ENCODE measurements around the gene ANXA6. TPM values are rescaled to one million over a fixed set of nuclear protein-coding genes. Genes with fewer than 3 reads are reported as not detected.

ANXA6 gene
- total and polyA plus RNA-seq, 2 experiments from 2014 or later: 404 to 628 TPM

GRCh38 chr5:151150471-151151262, 6.9 kb downstream of the ANXA6 start:
- DNase-seq (ENCODE audit: low read depth in 1 of 2, low spot score in 1 of 2): peak; percentile 31 to 50
- Histone ChIP-seq H3K27ac (peak overlapping the region; percentile 81), H3K9me3 (ENCODE audit: low read depth) (no peaks in the 10 kb centered on the region), H3K27me3 (no peaks in the 10 kb centered on the region), H3K36me3 (peaks cover 8% of the 10 kb centered on the region), H3K4me1 (ENCODE audit: low read depth) (peaks cover 52% of the 10 kb centered on the region), H3K4me3 (no peak overlapping the region)
- TF ChIP-seq CTCF (IDR thresholded peaks at IDR 0.05; ENCODE audit: low read depth, low read length): no peak

GRCh38 chr5:151148583-151148982, 9.0 kb downstream of the ANXA6 start:
- Histone ChIP-seq H3K36me3 (peaks cover 15% of the 10 kb centered on the region), H3K27me3 (no peaks in the 10 kb centered on the region), H3K27ac (no peak overlapping the region), H3K4me1 (ENCODE audit: low read depth) (peaks cover 49% of the 10 kb centered on the region), H3K4me3 (no peak overlapping the region), H3K9me3 (ENCODE audit: low read depth) (no peaks in the 10 kb centered on the region)
- TF ChIP-seq CTCF (IDR thresholded peaks at IDR 0.05; ENCODE audit: low read depth, low read length): no peak
- DNase-seq (ENCODE audit: low read depth in 1 of 2, low spot score in 1 of 2): no peak

- H3K27me3 ChIP-seq: no peaks in the 10 kb centered on the region
- H3K4me1 ChIP-seq (ENCODE audit: low read depth): peaks cover 57% of the 10 kb centered on the region
- H3K27ac ChIP-seq: peak overlapping the region; percentile 21
- no peaks in the 10 kb centered on the region for H3K9me3 ChIP-seq (ENCODE audit: low read depth)
- no peak for TF ChIP-seq CTCF (IDR thresholded peaks at IDR 0.05; ENCODE audit: low read depth, low read length)
- no peak for DNase-seq (ENCODE audit: low read depth in 1 of 2, low spot score in 1 of 2)
- H3K36me3 ChIP-seq: peaks cover 26% of the 10 kb centered on the region
- no peak overlapping the region for H3K4me3 ChIP-seq
Observed at GRCh38 chr5:151147033-151147432, 10.5 kb downstream of the ANXA6 start.

- Histone ChIP-seq H3K27ac (peak overlapping the region; percentile 94), H3K4me3 (no peak overlapping the region), H3K36me3 (peaks cover 26% of the 10 kb centered on the region), H3K27me3 (no peaks in the 10 kb centered on the region), H3K4me1 (ENCODE audit: low read depth) (peaks cover 60% of the 10 kb centered on the region), H3K9me3 (ENCODE audit: low read depth) (no peaks in the 10 kb centered on the region)
- no peak for DNase-seq (ENCODE audit: low read depth in 1 of 2, low spot score in 1 of 2)
- TF ChIP-seq CTCF (IDR thresholded peaks at IDR 0.05; ENCODE audit: low read depth, low read length): no peak
Observed at GRCh38 chr5:151146061-151146460, 11.5 kb downstream of the ANXA6 start.

- no peaks in the 10 kb centered on the region for H3K9me3 ChIP-seq (ENCODE audit: low read depth)
- no peak overlapping the region for H3K4me3 ChIP-seq
- no peaks in the 10 kb centered on the region for H3K27me3 ChIP-seq
- peaks cover 58% of the 10 kb centered on the region for H3K4me1 ChIP-seq (ENCODE audit: low read depth)
- H3K27ac ChIP-seq: peak overlapping the region; percentile 94
- peaks cover 27% of the 10 kb centered on the region for H3K36me3 ChIP-seq
- no peak for DNase-seq (ENCODE audit: low read depth in 1 of 2, low spot score in 1 of 2)
- TF ChIP-seq CTCF (IDR thresholded peaks at IDR 0.05; ENCODE audit: low read depth, low read length): no peak
Observed at GRCh38 chr5:151144922-151145321, 12.7 kb downstream of the ANXA6 start.

Data from cardiac muscle cell (in vitro differentiated cells and primary cell).